HG02759 (cell line): ENCODE data around the gene KCTD13.
"Not testable (repeated sequence)": the region's sequence is repeated elsewhere in the genome, so short reads cannot be mapped to it uniquely, and the experiment has no call there.

Source experiments
- ATAC-seq: cut with Tn5 transposase; IDR thresholded peaks from one replicate; pipeline ENCODE4 v1.9.1; 2021; ENCODE audit warnings: mild to moderate bottlenecking, moderate library complexity; ENCODE audit not compliant: unreplicated experiment

KCTD13 gene

GRCh38 chr16:29947897-29948296, 21.9 kb upstream of the KCTD13 start:
- ATAC-seq = no peak

GRCh38 chr16:29943846-29944799, 18.1 kb upstream of the KCTD13 start:
- ATAC-seq = no peak

GRCh38 chr16:29940656-29941055, 14.6 kb upstream of the KCTD13 start:
- ATAC-seq = no peak

GRCh38 chr16:29931750-29932149, 5.7 kb upstream of the KCTD13 start:
- ATAC-seq = not testable (repeated sequence)

GRCh38 chr16:29927070-29927905, 1.3 kb upstream of the KCTD13 start:
- no peak for ATAC-seq

- ATAC-seq = no peak
These were observed 656 bp upstream of the KCTD13 start for GRCh38 chr16:29926711-29927052.

- no peak for ATAC-seq
These were observed 795 bp downstream of the KCTD13 start for GRCh38 chr16:29925105-29925756.

- no peak for ATAC-seq
These were observed 3.0 kb downstream of the KCTD13 start for GRCh38 chr16:29922986-29923501.

GRCh38 chr16:29922326-29922725, 3.7 kb downstream of the KCTD13 start:
- no peak for ATAC-seq

GRCh38 chr16:29921034-29921385, 5.0 kb downstream of the KCTD13 start:
- no peak for ATAC-seq

- ATAC-seq = no peak
These were observed 5.6 kb downstream of the KCTD13 start for GRCh38 chr16:29920288-29921033.

GRCh38 chr16:29916979-29917378, 9.0 kb downstream of the KCTD13 start:
- no peak for ATAC-seq

GRCh38 chr16:29915590-29916247, 10.3 kb downstream of the KCTD13 start:
- no peak for ATAC-seq

- no peak for ATAC-seq
These were observed 12.5 kb downstream of the KCTD13 start for GRCh38 chr16:29913514-29913913.

- no peak for ATAC-seq
These were observed 13.9 kb downstream of the KCTD13 start for GRCh38 chr16:29912087-29912486.

GRCh38 chr16:29911676-29912010, 14.4 kb downstream of the KCTD13 start:
- ATAC-seq = no peak

GRCh38 chr16:29910819-29911675, 15.0 kb downstream of the KCTD13 start:
- ATAC-seq = no peak

GRCh38 chr16:29909851-29910250, 16.2 kb downstream of the KCTD13 start:
- not testable (repeated sequence) for ATAC-seq

GRCh38 chr16:29909391-29909790, 16.6 kb downstream of the KCTD13 start:
- ATAC-seq = no peak
